HG02623 (cell line): Measurements from ENCODE around the gene MMEL1.

ENCODE experiments used
- ATAC-seq: cut with Tn5 transposase; IDR thresholded peaks from one replicate; pipeline ENCODE4 v1.9.1; 2021; ENCODE audit warnings: moderate library complexity; ENCODE audit not compliant: unreplicated experiment

MMEL1 gene

DNA sequence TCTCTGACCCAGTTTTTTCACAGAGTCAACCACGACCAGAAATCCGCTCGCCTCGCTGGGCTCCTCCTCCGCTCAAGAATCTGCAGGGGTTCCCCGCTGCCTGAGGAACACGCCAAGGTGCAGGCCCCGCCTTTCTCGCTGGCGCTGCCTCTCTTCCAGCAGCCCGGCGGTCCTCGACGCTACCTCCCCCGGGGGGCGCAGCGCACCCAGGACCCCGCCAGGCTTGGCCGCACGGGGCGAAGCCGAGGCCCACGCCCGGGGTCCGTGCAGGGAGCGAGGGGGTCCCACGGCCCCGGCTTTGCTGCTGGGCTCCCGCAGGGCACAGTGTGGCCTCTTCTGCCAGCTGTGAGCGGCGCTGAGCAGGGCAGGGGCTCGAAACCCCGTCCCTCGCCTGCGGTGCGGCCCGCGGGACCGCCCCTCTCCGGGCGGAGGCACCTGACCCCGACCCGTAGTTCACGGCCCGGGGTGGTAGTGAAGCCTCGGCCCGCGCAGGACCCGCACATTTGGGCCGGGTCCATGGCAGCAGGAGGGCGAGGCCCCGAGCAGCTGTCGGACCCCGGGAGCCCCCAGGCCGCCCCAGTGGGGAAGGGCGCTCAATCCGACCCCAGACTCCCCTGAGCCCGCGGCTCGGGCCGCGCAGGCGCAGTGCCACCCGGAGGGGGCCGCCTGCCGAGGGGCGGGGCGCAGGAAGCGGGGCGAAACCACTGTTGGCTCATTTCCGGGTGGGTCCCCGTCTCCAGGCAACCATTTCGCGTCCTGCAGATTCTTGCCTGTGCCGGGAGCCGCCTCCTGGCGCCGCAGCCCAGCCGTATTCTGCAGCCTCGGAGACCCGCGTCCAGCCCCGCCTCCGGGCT lies 10.0 kb upstream of the MMEL1 start:
- peak; percentile 63 for ATAC-seq

DNA sequence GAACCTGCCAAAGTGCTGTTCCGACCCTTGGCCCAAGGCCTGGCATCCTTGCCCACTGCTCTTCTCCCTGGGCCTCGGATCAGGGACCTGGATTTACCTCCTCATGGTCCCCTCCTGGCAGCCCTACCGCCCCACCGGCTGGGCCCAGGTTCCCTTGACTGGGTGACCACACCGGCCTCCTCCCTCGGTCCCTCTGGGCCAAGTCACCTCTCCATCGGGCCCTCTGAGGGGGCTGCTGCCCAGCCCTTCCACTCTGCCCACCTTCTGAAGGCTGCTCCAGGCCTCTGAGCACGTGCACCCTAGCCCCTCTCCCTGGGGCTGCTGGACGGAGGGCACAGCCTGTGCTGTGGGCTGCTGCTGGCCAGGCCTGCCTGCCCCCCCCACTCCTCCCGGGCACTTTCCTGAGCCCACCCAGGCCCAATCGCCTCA lies 9.3 kb upstream of the MMEL1 start:
- ATAC-seq: no peak

- ATAC-seq: no peak
Observed at GRCh38 chr1:2641381-2642130, 8.7 kb upstream of the MMEL1 start.

- no peak for ATAC-seq
Observed at GRCh38 chr1:2640626-2641025, 7.8 kb upstream of the MMEL1 start.

GRCh38 chr1:2639607-2640521 lies 7.0 kb upstream of the MMEL1 start:
- no peak for ATAC-seq

DNA sequence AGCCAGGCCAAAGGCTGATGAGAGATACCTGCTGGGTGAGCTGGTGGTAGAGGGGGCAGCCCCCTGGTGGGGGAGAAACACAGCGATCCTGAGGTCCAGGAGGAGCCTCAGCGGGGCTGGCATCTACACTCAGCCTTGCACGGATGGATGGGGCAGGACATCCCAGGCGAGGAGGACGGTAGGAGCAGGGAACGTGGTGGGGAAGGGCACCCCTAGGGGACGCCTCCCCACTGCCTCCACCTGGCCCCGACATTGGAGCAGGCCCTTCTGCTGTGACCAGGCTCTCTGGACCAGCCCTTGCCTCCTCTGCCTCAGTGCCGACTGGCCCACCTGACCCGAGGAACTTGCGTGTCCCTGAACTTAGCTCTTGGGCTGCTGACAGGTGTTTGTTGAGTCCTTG lies 6.4 kb upstream of the MMEL1 start:
- ATAC-seq: no peak

- ATAC-seq: no peak
Observed at GRCh38 chr1:2638466-2639115, 5.8 kb upstream of the MMEL1 start.

DNA sequence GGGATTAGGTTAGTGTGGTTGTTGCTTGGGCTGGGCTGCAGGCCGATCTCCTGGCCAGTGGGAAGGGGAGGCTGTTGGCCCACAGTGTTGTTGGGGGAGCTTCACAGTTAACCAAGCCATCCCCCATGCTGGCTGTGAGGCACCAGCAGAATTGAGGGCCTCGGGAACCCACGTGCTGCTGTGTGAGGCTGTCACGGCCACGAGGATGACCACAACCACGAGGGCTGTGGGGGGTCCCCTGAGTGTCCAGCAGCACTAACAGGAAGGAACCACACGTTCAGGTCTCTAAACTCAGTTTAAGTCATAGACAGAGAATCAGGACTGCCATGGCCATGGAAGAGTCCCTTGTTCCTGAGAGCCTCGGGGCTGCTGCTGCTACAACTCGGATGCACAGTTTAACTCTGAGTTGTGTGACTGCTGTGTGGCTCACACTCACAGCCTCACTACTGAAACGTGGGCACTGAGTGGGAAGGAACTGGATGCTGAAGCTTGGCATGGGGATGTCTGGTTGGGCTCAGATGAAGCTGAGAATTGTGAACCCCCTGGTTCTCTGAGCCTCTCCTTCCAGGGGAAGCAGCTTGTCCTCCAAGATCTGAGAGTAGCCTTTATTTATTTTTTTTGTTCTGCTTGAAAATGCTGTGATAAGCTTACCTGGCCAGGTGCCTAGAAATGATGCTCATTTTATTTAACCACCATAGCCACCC lies 4.8 kb upstream of the MMEL1 start:
- no peak for ATAC-seq

DNA sequence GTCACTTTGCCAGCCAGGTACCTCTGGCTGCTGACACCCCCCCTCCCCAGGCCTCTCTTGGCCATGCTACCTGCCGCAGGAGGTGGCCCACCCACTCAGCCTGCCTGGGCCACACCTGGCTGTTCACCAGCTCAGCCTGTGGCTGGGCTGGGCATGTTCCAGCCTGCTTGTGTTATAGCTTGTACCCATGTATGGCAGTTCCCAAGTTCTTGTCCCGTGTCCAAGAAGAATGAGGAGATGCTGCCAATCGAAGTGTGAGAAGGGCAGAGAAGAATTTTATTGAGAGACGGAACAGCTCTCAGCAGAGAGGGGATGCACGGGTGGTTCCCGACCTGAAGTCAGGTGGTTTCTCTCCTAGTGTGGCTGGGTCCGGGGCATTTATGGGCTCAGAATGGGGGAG lies 3.9 kb upstream of the MMEL1 start:
- ATAC-seq: no peak

- ATAC-seq: no peak
Observed at GRCh38 chr1:2635361-2636010, 2.7 kb upstream of the MMEL1 start.

GRCh38 chr1:2633936-2634491 lies 1.2 kb upstream of the MMEL1 start:
- ATAC-seq: no peak

DNA sequence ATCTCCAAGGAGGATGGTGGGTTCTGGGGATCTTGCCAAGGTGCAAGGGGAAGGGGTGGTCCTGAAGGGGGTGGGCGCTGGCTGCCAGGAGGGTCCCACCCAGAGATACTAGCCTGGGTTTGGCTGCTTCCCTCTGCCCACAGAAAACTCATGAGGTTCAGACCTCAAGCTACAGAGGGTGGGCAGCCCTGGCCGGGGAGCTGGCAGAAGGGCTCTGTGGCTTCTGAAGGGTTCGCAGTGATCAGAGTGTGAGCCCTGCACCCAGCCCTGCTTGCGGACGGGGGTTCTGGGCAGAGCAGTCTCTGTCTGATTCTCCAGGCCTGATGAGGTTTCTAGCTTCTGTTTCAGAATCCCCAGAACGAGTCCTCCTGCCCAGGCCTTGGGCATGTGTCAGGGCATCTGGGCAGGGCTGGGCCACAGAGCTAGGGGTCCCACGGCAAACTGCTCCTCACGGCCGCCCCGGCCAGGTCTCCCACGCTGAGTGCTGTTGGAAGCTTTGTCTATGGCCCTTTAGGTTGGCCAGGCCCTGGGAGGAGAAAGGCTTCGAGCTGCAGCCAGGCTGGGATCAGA lies 635 bp upstream of the MMEL1 start:
- ATAC-seq: no peak

- no peak for ATAC-seq
Observed at GRCh38 chr1:2632051-2632430, 775 bp downstream of the MMEL1 start.

DNA sequence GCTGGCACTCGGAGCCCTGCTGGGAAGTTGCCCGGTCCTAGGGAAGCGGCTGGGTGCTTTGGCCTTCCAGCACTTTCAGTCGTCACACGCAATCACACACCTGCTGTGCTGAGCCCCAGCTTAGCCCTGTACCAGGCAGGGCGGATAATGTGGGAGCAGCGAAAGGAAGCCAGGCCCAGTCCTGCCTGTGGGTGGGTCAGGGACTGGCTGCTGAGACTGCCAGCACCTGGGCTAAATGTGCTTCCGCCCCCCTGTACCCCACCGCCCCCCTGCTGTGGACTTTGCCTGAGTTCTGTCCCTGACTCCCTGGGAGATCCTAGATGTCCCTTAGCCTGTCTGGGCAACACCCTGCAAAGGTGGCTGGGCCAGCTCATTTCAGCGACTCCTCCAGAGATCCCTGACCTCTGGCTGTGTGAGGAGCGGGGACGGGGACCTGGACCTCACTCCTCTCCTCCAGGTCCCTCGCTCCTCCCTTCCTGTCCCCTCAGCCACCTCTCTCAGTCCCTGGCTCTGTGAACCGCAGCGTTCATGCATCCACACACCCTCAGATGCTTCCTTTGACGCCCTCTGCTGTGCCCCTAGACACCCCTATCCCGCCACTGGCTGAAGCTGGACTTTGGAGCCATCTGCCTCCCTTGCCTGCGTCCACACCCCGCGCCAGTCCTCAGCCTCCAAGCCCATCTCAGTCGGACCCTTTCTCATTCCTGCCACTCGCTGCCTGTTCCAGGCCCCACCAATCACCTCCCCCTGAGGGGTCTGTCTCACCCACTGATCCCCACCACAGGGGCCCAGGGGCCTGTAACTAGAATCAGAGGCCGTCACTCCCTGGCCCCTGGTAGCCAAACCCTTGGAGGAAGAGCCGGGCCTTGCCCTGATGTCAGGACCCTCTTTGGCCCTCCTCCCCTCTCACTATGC lies 1.4 kb downstream of the MMEL1 start:
- no peak for ATAC-seq

DNA sequence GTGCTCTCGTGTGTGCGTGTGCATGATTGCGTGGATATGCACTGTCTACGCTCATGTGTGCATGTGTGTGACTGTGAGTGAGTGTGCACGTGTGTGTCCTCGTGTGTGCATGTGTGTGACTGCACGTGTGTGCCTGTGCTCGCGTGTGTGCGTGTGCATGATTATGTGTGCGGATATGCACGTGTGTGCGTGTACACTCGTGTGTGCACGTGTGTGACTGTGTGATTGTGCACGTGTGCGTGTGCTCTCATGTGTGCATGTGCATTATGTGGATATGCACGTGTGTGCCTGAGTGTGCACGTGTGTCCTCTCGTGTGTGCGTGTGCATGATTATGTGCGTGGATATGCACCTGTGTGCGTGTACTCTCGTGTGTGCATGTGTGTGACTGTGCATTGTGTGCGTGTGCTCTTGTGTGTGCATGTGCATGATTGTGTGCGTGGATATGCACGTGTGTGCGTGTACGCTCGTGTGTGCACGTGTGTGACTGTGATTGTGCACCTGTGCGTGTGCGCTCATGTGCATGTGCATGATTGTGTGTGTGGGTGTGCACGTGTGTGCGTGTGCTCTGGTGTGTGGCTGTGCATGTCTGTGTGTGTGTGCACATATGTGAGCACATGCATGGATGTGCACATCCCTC lies 2.2 kb downstream of the MMEL1 start:
- no peak for ATAC-seq

DNA sequence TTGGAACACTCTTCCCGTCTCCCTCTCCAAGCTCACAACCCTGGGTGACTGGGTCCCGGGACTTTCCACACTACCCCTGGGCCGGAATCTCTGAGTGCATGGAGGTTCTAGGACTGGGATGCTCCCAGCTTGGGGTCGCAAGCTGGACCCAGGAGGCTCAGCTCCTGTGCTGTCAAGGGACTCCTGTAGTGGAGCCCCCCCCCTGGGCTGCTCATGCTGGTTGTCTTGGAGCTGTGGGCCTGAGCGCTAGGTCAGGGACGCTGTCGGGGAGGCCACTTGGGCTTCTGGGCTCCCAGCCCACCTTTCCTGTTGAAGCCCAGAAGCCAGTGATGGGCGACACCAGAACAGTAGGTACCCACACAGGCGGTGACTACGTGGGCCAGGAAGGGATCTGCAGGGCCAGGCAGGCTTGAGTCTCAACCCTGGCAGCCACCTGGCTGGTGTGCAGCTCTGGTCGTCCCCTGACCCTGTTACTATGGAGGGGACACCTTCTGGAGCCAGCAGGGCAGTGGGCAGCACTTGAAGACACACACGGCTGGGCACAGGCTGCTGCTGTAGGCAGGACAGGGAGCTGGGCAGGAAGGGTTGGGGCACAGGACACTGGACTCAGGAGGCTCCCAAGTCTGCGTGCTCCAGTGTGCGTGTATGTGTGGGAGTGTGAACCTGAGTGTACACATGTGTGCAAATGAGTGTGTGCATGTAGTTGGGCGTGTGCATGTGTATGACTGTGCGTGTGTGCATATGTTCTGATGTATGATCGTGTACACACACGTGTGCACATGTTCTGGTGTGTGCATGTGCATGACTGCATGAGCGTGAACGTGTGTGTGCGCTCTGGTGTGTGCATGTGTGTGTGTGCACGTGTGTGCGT lies 3.0 kb downstream of the MMEL1 start:
- no peak for ATAC-seq
